Left ventricle myocardium inferior (tissue), 1 donor: ENCODE measurements around the gene SLC27A4. TPM values are rescaled to one million over a fixed set of nuclear protein-coding genes. Genes with fewer than 3 reads are reported as not detected.

Experiments
- DNase-seq: peaks from one replicate; pipeline ENCODE4 v3.0.0-alpha.2; 2020
- H3K27ac ChIP-seq: fragments of 200-600 bp; replicated peaks from 2 replicates; pipeline ENCODE4 v1.8.0; 2021
- H3K27me3 ChIP-seq: fragments of 200-600 bp; 2 replicates; pipeline ENCODE4 v1.8.0; 2021; ENCODE audit warnings: low read depth
- H3K36me3 ChIP-seq: fragments of 200-600 bp; 2 replicates; pipeline ENCODE4 v1.8.0; 2021
- H3K4me1 ChIP-seq: fragments of 200-600 bp; 2 replicates; pipeline ENCODE4 v1.8.0; 2021
- H3K4me3 ChIP-seq: fragments of 200-600 bp; 2 replicates; pipeline ENCODE4 v1.8.0; 2021; ENCODE audit warnings: mild to moderate bottlenecking, moderate library complexity
- H3K9me3 ChIP-seq: fragments of 200-600 bp; replicated peaks from 2 replicates; pipeline ENCODE4 v1.8.0; 2021
- CTCF ChIP-seq: fragments of 200-600 bp; IDR thresholded peaks from 2 replicates; pipeline ENCODE4 v1.8.0; 2021; ENCODE audit warnings: antibody characterized with exemption, mild to moderate bottlenecking, borderline replicate concordance
- intact Hi-C: fragments of 100-400 bp; cut with micrococcal nuclease; formaldehyde crosslinking; loops from one replicate; pipeline ENCODE4 v1.11.0; 2022
- total RNA-seq: library from RNA; stranded (reverse); fragmentation: NEBNext Ultra II Directional; extraction: Animal tissue kit (Norgen Biotek cat#: 25700); gene quantifications from one replicate; pipeline ENCODE4 v1.2.1, GENCODE V29; 2021
- donor health status: DM: no; HTN: yes; CAD: no; lungs with severe emphysema.

SLC27A4 gene
- total RNA-seq, 1 donor from 2014 or later, result 18.8 TPM

- TF ChIP-seq CTCF, result no peak
- H3K36me3 ChIP-seq, result peaks cover 34% of the 10 kb centered on the region
- peaks cover 30% of the 10 kb centered on the region for H3K27me3 ChIP-seq
- H3K9me3 ChIP-seq, result no peaks in the 10 kb centered on the region
- intact Hi-C loops, result no loop called here
- H3K4me3 ChIP-seq, result no peak overlapping the region
- H3K27ac ChIP-seq, result no peak overlapping the region
- peaks cover 15% of the 10 kb centered on the region for H3K4me1 ChIP-seq
- no peak for DNase-seq
These were observed 54.2 kb downstream of the SLC27A4 start for GRCh38 chr9:128394379-128395168.

- Histone ChIP-seq H3K27ac (peak overlapping the region; percentile 83), H3K4me3 (peak overlapping the region; percentile 55), H3K9me3 (no peaks in the 10 kb centered on the region), H3K27me3 (peaks cover 51% of the 10 kb centered on the region), H3K36me3 (peaks cover 8% of the 10 kb centered on the region), H3K4me1 (peaks cover 15% of the 10 kb centered on the region)
- intact Hi-C loops, result no loop called here
- no peak for TF ChIP-seq CTCF
- peak; percentile 58 for DNase-seq
These were observed 56.8 kb downstream of the SLC27A4 start for GRCh38 chr9:128396970-128397613.

- H3K27me3 ChIP-seq, result peaks cover 54% of the 10 kb centered on the region
- intact Hi-C loops, result no loop called here
- no peak for TF ChIP-seq CTCF
- H3K4me3 ChIP-seq, result peak overlapping the region; percentile 55
- peaks cover 15% of the 10 kb centered on the region for H3K4me1 ChIP-seq
- no peaks in the 10 kb centered on the region for H3K9me3 ChIP-seq
- peaks cover 1% of the 10 kb centered on the region for H3K36me3 ChIP-seq
- peak overlapping the region; percentile 83 for H3K27ac ChIP-seq
- DNase-seq, result no peak
These were observed 57.5 kb downstream of the SLC27A4 start for GRCh38 chr9:128397831-128398230.

- Histone ChIP-seq H3K27ac (no peak overlapping the region), H3K4me3 (no peak overlapping the region), H3K36me3 (no peaks in the 10 kb centered on the region), H3K4me1 (peaks cover 15% of the 10 kb centered on the region), H3K27me3 (peaks cover 61% of the 10 kb centered on the region), H3K9me3 (no peaks in the 10 kb centered on the region)
- intact Hi-C loops, result loop anchor here (5.0 kb wide), 1 partner anchor 38 kb away; no protein-coding TSS in a partner anchor
- TF ChIP-seq CTCF, result no peak
- no peak for DNase-seq
These were observed 59.5 kb downstream of the SLC27A4 start for GRCh38 chr9:128399861-128400260.

- DNase-seq, result no peak
- no peak for TF ChIP-seq CTCF
- Histone ChIP-seq H3K27ac (no peak overlapping the region), H3K36me3 (no peaks in the 10 kb centered on the region), H3K27me3 (peaks cover 82% of the 10 kb centered on the region), H3K4me1 (peaks cover 20% of the 10 kb centered on the region), H3K4me3 (no peak overlapping the region), H3K9me3 (no peaks in the 10 kb centered on the region)
- intact Hi-C loops, result loop anchor here (5.0 kb wide), 1 partner anchor 42 kb away; no protein-coding TSS in a partner anchor
These were observed 64.2 kb downstream of the SLC27A4 start for GRCh38 chr9:128404560-128404959.
